T-helper 1 cell (primary cell): Measurements from ENCODE around the gene NOL4L.

Source experiments
- DNase-seq, 5 donors: peaks; one replicate each; pipeline ENCODE4 v3.0.0-alpha.2; 2012 to 2020

The NOL4L gene

GRCh38 chr20:32613192-32614053 is 28.3 kb upstream of the NOL4L start:
- DNase-seq = no peak

GRCh38 chr20:32612351-32613191 is 27.4 kb upstream of the NOL4L start:
- no peak for DNase-seq

GRCh38 chr20:32611868-32612267 is 26.7 kb upstream of the NOL4L start:
- DNase-seq = no peak

- DNase-seq = no peak
These were observed 26.2 kb upstream of the NOL4L start for GRCh38 chr20:32611286-32611685.

GRCh38 chr20:32610472-32611218 is 25.5 kb upstream of the NOL4L start:
- DNase-seq = no peak

GRCh38 chr20:32609993-32610392 is 24.9 kb upstream of the NOL4L start:
- no peak for DNase-seq

- no peak for DNase-seq
These were observed 24.1 kb upstream of the NOL4L start for GRCh38 chr20:32609111-32609773.

GRCh38 chr20:32608664-32609015 is 23.5 kb upstream of the NOL4L start:
- DNase-seq = no peak

GRCh38 chr20:32607727-32608663 is 22.9 kb upstream of the NOL4L start:
- DNase-seq = no peak

- DNase-seq = no peak
These were observed 22.2 kb upstream of the NOL4L start for GRCh38 chr20:32607324-32607723.

GRCh38 chr20:32606790-32607189 is 21.7 kb upstream of the NOL4L start:
- no peak for DNase-seq

- DNase-seq = no peak
These were observed 21.0 kb upstream of the NOL4L start for GRCh38 chr20:32606107-32606506.

GRCh38 chr20:32605167-32605656 is 20.1 kb upstream of the NOL4L start:
- DNase-seq = no peak

GRCh38 chr20:32603046-32603726 is 18.1 kb upstream of the NOL4L start:
- no peak for DNase-seq

- no peak for DNase-seq
These were observed 17.1 kb upstream of the NOL4L start for GRCh38 chr20:32602273-32602672.

- DNase-seq = no peak
These were observed 15.6 kb upstream of the NOL4L start for GRCh38 chr20:32600681-32601237.

- no peak for DNase-seq
These were observed 14.7 kb upstream of the NOL4L start for GRCh38 chr20:32599783-32600340.

- DNase-seq = no peak
These were observed 13.5 kb upstream of the NOL4L start for GRCh38 chr20:32598606-32599005.

- no peak for DNase-seq
These were observed 12.6 kb upstream of the NOL4L start for GRCh38 chr20:32597714-32598113.

GRCh38 chr20:32596681-32597252 is 11.6 kb upstream of the NOL4L start:
- DNase-seq = no peak
